Activated CD4-positive, alpha-beta T cell treated with anti-CD3 and anti-CD28 coated beads, Interleukin-2, Interleukin-4, amounts not matched to agents 100 ng/mL and 50 ng/mL, durations not matched to agents 16 hours and 8 hours (primary cell): ENCODE results near the gene MSMO1.
"Not testable (repeated sequence)": the region's sequence is repeated elsewhere in the genome, so short reads cannot be mapped to it uniquely, and the experiment has no call there.

Experiments used
- DNase-seq: peaks from one replicate; pipeline ENCODE4 v3.0.0-alpha.2; 2020; ENCODE audit warnings: low spot score

Gene MSMO1

GRCh38 chr4:165324918-165325304 lies 2.6 kb upstream of the MSMO1 start:
- DNase-seq: no peak

- peak; percentile 30 for DNase-seq
These were observed 1.5 kb upstream of the MSMO1 start for GRCh38 chr4:165325732-165326512.

GRCh38 chr4:165326831-165327210 lies 648 bp upstream of the MSMO1 start:
- DNase-seq: peak; percentile 23

DNA sequence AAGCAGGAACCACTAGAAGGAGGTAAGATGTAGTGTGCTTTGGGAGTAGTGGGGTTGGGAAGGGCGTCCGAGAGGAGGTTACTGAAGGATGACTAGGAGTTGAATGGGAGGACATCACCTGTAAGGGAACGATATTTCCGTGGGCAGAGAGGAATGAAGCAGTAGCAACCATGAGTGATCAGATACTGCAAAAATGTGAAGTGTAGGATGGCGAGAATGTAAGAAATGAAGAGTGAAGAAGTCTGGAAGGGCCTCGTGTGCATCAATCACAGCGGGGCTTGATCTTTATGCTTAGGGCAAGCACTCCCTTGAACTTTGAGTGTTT lies 594 bp downstream of the MSMO1 start:
- no peak for DNase-seq

DNA sequence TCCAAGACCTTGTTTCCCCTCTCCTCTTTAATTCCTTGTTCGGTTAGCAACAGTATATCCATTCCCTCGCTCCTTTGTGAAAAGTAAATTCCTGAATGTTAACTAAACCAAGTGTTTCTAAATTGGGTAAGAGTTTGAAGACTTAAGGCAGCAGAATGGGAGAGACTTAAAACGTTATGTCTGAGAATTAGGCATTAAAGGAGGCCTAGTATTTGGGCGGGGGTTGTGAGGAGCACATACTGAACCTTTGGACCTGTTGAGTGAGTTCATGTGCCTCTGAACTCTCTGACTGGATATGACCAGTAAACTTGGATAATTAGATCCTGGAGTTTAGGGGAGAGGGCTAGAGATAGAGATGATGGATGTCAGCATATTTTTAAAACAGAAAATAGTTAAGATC lies 1.2 kb downstream of the MSMO1 start:
- no peak for DNase-seq

- DNase-seq: no peak
These were observed 2.6 kb downstream of the MSMO1 start for GRCh38 chr4:165330071-165330470.

GRCh38 chr4:165330666-165331065 lies 3.2 kb downstream of the MSMO1 start:
- no peak for DNase-seq

GRCh38 chr4:165331359-165331758 lies 3.9 kb downstream of the MSMO1 start:
- DNase-seq: peak; percentile 63

DNA sequence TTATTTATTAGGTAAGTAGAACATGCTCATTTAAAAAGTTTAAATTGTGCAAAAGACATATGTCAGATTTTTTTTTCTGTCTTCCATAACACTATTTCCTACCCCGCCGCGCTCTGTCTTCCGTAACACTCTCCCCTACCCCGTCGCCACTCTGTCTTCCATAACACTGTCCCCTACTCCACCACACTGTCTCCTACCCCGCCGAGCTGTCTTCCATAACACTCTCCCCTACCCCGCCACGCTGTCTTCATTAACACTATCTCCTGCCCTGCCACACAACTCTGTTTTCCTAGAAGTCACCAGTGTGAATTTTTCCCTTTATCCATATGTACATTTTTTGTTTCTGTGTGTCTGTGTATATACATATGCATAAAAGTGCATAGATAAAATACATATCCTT lies 4.4 kb downstream of the MSMO1 start:
- DNase-seq: no peak

DNA sequence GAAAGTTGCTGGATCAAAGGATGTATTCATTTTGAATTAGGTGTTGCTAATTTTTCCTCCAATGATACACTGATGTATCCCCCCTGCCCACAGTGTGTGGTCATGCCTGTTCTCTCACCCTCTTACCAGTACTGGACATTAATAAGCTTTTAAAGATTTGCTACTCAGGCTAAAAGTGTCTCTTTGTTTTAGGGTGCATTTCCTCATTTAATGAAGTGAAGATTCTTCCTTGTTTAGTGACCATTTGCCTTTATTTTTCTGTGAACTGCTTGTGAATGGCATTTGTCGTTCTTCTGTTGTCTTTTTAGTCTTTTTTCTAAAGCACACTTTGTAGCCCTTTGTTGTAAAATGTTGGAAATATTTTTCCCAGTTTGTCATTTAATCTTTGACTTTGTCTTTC lies 5.0 kb downstream of the MSMO1 start:
- DNase-seq: no peak

DNA sequence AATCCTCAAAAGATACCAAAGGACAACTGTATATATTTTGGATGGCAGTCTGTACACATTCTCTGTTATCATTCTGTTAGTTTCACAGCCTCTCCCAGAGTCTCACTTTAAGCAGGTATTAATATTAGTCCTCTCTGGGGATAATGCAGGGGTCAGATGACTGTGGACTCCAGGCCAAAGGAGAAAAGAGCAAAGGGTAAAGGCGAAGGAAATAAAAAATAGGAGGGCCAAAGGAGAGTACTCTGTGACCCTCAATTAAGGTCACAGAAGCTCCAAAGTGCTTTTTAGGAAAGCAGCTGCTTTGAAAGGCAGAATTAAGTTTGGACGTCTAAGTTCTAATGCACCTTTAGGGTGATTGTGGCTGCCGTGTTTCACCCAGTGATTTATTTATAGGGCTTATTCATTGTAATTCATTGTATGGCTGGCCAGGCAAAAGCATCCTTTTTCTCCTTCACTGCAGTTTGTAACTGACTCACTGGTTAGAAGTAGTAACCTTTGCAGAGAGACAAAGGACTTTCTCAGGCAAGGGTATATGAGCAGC lies 7.8 kb downstream of the MSMO1 start:
- no peak for DNase-seq

GRCh38 chr4:165336743-165337142 lies 9.3 kb downstream of the MSMO1 start:
- DNase-seq: no peak

GRCh38 chr4:165342340-165342739 lies 14.9 kb downstream of the MSMO1 start:
- not testable (repeated sequence) for DNase-seq

GRCh38 chr4:165343353-165344191 lies 16.1 kb downstream of the MSMO1 start:
- DNase-seq: no peak

DNA sequence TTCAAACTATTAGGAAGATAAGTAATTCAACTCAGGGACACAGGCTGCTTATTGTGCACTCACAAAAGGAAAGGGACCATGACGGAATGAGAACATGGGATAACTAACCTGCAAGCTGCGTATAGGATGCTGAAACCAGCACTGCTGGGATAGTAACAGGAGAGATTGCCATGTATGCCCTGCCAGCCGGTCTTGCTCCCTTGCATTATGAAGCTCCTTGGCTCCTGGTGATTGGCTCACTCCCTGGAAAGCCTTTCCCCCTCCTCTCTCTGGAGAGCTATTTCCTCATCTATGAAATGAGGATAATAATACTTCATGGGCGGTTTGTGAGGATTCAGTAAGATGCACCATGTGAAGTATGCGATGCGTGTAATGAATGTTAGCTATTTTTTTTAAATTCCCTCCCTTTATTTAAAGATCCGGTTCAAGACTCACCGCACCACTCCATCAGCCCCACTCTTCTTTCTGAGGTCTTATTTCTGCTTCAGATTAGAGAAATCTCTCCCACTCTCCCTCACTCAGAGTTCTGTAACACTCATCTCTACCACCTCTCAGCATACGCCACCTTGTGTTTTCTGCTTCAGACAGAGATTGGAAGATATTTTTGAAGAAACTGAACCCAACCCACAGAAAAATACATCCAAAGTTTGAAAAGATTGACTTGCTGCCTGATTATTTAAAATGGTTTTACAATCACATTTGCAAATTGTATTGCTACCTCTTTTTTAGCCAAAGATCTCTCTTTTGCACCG lies 18.4 kb downstream of the MSMO1 start:
- no peak for DNase-seq

DNA sequence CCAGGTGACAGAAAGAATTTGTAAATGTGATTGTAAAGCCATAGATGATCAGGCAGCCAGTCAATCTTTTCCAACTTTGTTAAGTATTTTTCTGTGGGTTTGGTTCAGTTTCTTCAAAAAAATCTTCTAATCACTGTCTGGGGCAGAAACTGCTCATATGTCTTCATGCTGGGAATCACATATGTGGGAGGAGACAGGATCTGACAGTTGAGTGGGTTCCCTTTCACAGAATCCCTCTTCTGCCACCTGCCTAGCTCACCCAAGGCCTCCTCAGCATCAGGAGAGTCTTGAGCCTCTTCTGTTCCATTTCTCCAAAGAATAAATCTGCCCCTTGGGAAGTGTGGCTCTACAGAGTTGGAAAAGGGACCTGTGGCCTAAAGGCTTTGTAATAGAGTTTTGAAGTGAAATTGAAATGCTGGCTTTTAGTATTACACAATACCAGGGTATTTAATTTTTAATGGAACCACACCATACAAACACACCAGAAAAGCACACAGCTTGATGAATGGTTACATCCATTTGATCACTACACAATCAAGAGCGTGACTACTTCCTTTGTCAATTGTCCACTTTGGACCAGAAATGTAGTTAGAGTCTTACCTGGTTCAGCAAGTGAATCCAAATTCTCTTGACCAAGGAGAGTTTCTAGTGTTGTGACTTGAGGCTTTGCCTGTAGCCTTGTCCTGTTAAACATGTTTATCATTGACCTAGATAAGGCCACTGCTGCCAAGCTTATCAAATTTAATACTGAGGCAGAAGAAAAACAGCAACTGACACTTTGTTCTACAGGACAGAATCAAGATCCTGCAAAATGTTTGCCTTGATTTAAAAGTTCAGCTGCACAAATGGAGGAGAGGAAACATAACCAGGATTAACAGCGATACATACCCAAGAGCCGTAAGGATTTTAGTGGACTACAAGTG lies 20.4 kb downstream of the MSMO1 start:
- DNase-seq: no peak

DNA sequence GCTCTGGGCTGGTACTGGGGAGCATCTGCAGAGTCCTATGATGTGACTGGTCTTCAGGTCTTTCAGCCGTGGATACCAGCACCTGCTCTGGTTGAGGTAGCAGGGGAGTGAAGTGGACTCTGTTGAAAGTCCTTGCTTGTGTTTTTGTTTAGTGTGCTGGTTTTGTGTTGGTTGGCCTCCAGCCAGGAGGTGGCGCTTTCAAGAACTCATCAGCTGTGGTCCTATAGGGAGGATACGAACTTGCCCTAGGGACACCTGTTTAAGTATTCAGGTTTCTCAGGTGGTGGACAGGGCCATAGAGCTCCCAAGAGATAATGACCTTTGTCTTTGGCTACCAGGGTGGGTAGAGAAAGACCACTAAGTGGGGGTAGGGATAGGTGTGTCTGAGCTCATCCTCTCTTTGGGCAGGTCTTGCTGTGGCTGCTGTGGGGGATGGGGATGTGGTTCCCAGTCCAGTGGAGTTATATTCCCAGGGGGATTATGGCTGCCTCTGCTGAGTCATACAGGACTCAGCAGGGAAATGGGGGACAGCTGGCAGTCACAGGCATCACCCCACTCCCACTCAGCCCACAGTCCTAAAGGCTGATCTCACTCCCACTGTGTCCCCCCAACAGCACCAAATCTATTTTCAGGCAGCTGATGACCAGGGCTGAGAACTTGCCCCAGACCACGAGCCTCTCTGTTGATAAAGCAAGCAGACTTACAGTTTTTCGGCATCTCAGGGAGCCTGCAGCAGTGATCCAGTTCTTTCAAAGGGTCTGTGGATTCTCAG lies 24.1 kb downstream of the MSMO1 start:
- DNase-seq: no peak

DNA sequence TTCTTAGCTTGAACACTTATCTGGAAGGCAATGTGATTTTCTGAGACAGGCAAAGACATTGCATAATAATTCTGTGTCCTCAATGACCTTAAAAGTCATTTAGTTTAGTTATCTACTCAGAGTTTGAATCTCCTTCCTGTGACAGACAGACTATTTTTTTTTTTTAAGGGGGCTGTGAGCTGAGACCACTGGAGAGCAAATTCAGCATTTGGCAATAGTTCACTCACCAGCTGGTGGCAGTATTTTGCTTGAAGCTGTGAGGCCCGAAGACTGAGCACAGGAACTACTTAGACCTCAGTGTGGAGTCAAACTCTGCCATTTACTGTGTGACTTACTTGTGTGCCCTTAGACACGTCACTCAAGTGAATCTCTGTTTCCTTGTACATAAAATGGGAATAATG lies 28.4 kb downstream of the MSMO1 start:
- DNase-seq: peak; percentile 13

GRCh38 chr4:165359506-165359905 lies 32.0 kb downstream of the MSMO1 start:
- no peak for DNase-seq

GRCh38 chr4:165360041-165360695 lies 32.7 kb downstream of the MSMO1 start:
- no peak for DNase-seq
